KOPT-K1 (cell line): Measurements from ENCODE around the gene DYDC2.
"Not testable (repeated sequence)": the region's sequence is repeated elsewhere in the genome, so short reads cannot be mapped to it uniquely, and the experiment has no call there.

Experiments
- H3K27ac ChIP-seq: fragments of 200-600 bp; sonication (generic); 2 replicates; pipeline ENCODE4 v1.5.1; 2016; ENCODE audit warnings: antibody characterized with exemption, mild to moderate bottlenecking, low read depth, low read length; ENCODE audit not compliant: poor library complexity, severe bottlenecking
- H3K36me3 ChIP-seq: fragments of 200-600 bp; sonication (generic); 2 replicates; pipeline ENCODE4 v1.5.1; 2017; ENCODE audit warnings: antibody characterized with exemption, mild to moderate bottlenecking, low read length, moderate library complexity; ENCODE audit not compliant: insufficient read depth
- H3K9me3 ChIP-seq: fragments of 200-600 bp; sonication (generic); 2 replicates; pipeline ENCODE4 v1.5.1; 2017; ENCODE audit warnings: antibody characterized with exemption, low read length, mild to moderate bottlenecking; ENCODE audit not compliant: insufficient read depth, poor library complexity, severe bottlenecking

DYDC2 gene

GRCh38 chr10:80350251-80350650 lies 6.3 kb upstream of the DYDC2 start:
- no peaks in the 10 kb centered on the region for H3K9me3 ChIP-seq
- H3K27ac ChIP-seq = no peak overlapping the region
- H3K36me3 ChIP-seq = no peaks in the 10 kb centered on the region

- Histone ChIP-seq H3K27ac (no peak overlapping the region), H3K36me3 (no peaks in the 10 kb centered on the region), H3K9me3 (no peaks in the 10 kb centered on the region)
Measured at GRCh38 chr10:80351220-80351619, 5.4 kb upstream of the DYDC2 start.

DNA sequence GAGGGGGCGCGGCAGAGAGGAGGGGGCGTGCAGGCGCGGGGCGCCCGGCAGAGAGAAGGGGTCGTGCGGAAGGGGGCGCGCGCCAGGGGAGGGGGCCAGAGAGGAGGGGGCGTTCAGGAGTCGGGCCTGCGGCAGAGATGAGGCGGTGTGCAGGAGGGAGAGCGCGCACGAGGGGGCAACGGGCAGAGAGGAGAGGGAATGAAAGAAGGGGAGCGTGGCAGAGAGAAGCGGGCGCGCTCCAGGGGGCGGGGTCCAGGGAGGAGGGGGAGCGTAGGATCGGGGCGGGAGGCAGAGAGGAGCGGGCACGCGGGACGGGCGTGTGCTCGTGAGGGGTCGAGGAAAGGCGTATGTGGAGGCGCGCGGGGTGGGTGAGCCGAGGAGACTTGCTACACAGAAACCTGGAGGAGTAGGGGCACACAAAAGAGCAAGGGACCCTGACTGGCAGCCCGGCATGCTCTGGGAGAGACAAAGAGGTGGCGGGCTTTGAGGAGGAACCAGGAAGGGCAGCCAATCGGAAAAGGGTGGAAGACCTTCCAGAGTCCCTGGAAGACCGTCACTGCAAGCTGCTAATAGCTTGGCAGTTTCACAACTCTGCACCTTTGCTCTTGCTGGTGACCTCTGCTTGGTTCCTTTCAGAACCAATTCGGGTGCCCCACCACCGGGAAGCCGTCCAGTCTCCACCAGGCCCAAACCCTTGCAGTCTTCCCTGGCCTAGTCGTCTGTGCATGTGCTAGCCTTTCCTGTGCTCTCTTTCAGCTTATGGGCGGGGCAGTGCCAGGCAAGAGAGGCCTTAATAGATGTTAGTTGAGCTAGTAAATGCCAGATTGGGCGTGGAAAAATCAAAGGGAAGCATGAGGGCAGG lies 639 bp downstream of the DYDC2 start:
- Histone ChIP-seq H3K36me3 (no peaks in the 10 kb centered on the region), H3K27ac (no peak overlapping the region), H3K9me3 (no peaks in the 10 kb centered on the region)

GRCh38 chr10:80357851-80358125 lies 1.2 kb downstream of the DYDC2 start:
- Histone ChIP-seq H3K36me3 (no peaks in the 10 kb centered on the region), H3K27ac (no peak overlapping the region), H3K9me3 (no peaks in the 10 kb centered on the region)

DNA sequence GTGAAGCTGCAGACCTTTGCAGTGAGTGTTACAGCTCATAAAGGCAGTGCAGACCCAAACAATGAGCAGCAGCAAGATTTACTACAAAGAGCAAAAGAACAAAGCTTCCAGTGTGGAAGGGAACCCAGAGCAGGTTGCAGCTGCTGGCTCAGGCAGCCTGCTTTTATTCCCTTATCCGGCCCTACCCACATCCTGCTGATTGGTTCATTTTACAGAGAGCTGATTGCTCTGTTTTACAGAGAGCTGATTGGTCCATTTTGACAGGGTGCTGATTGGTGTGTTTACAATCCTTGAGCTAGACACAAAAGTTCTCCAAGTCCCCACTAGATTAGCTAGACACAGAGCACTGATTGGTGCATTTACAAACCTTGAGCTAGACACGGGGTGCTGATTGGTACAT lies 2.3 kb downstream of the DYDC2 start:
- not testable (repeated sequence) for H3K36me3 ChIP-seq, H3K9me3 ChIP-seq, H3K27ac ChIP-seq

GRCh38 chr10:80359644-80360043 lies 3.1 kb downstream of the DYDC2 start:
- Histone ChIP-seq H3K36me3 (no peaks in the 10 kb centered on the region), H3K27ac (no peak overlapping the region), H3K9me3 (no peaks in the 10 kb centered on the region)

GRCh38 chr10:80365510-80365909 lies 8.9 kb downstream of the DYDC2 start:
- Histone ChIP-seq H3K36me3 (no peaks in the 10 kb centered on the region), H3K27ac (no peak overlapping the region), H3K9me3 (peaks cover 23% of the 10 kb centered on the region)

DNA sequence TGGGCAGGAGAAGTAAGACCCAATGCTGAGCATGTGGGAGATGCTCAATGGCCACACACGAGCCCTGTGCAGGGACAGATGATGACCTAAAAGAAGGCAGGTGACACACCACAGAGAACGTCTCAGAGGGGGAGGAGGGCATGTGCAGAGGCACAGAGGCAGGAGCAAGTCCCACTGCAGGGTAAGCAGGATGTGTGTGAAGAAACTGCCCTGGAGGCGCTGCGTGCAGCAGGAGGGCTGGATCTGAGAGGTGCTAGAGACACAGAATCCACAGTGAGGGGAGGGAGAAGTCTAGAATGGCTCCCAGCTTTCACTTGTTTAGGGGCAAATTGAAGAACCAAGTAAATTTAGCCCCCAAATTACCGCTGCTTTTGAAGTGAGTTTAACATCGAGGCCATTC lies 14.9 kb downstream of the DYDC2 start:
- H3K36me3 ChIP-seq = no peaks in the 10 kb centered on the region

GRCh38 chr10:80372675-80373074 lies 16.1 kb downstream of the DYDC2 start:
- Histone ChIP-seq H3K27ac (no peak overlapping the region), H3K36me3 (no peaks in the 10 kb centered on the region), H3K9me3 (peaks cover 9% of the 10 kb centered on the region)

More for the DNA sequence above, 14.9 kb downstream of the DYDC2 start:
- H3K9me3 ChIP-seq = peaks cover 20% of the 10 kb centered on the region
- no peak overlapping the region for H3K27ac ChIP-seq

- Histone ChIP-seq H3K27ac (no peak overlapping the region), H3K36me3 (no peaks in the 10 kb centered on the region), H3K9me3 (peaks cover under 1% of the 10 kb centered on the region)
Measured at GRCh38 chr10:80373502-80373901, 16.9 kb downstream of the DYDC2 start.

DNA sequence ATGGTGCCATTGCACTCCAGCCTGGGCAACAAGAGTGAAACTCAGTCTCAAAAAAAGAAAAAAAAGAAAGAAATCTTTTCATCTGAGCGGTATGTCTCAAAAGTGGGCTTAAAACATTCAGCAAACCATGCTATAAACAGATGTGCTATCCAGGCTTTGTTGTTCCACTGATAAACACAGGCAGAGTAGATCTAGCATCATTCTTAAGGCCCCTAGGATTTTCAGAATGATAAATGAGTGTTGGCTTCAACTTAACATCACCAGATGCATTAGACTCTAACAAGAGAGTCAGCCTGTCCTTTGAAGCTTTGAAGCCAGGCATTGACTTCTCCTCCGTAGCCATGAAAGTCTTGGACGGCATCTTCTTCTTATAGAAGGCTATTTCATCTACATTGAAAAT lies 23.1 kb downstream of the DYDC2 start:
- no peak overlapping the region for H3K27ac ChIP-seq
- H3K36me3 ChIP-seq = no peaks in the 10 kb centered on the region
- H3K9me3 ChIP-seq = no peaks in the 10 kb centered on the region

- H3K27ac ChIP-seq = no peak overlapping the region
- H3K36me3 ChIP-seq = no peaks in the 10 kb centered on the region
- H3K9me3 ChIP-seq = no peaks in the 10 kb centered on the region
Measured at GRCh38 chr10:80380185-80380584, 23.6 kb downstream of the DYDC2 start.

GRCh38 chr10:80382989-80383388 lies 26.4 kb downstream of the DYDC2 start:
- Histone ChIP-seq H3K27ac (no peak overlapping the region), H3K9me3 (no peaks in the 10 kb centered on the region), H3K36me3 (no peaks in the 10 kb centered on the region)

- no peaks in the 10 kb centered on the region for H3K9me3 ChIP-seq
- H3K27ac ChIP-seq = no peak overlapping the region
- no peaks in the 10 kb centered on the region for H3K36me3 ChIP-seq
Measured at GRCh38 chr10:80390740-80391139, 34.2 kb downstream of the DYDC2 start.

- Histone ChIP-seq H3K36me3 (no peaks in the 10 kb centered on the region), H3K27ac (no peak overlapping the region), H3K9me3 (no peaks in the 10 kb centered on the region)
Measured at GRCh38 chr10:80392250-80392649, 35.7 kb downstream of the DYDC2 start.

DNA sequence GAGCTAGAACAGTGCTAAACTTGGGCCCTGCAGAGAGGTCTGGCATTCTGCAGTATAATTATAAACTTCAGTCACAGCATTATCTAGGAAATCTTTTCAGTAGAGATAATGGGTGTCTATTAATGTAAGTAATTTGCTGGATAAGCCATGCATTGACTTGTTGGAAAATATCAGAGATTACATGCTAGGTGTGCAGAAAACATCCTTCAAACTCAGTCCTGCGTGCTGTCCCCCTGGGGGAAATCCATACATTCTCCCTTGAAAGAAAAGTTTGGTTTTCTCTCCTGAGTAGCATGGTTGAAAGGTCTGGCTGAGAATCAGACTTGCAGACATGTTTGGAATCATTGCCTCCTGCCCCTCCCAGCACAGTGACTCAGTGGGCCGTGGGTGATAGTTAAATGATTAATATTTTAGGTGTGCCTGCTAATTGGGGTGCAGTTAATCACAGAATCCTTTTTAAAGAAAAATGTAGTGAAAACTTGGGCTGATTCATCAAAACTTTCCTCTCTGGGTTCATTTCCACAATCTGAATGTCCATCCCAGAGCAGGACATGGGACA lies 37.9 kb downstream of the DYDC2 start:
- Histone ChIP-seq H3K27ac (no peak overlapping the region), H3K9me3 (no peaks in the 10 kb centered on the region), H3K36me3 (no peaks in the 10 kb centered on the region)
